Neural crest cell (in vitro differentiated cells): ENCODE measurements around the gene BACE2. TPM values are rescaled to one million over a fixed set of nuclear protein-coding genes. Genes with fewer than 3 reads are reported as not detected.

ENCODE experiments used
- DNase-seq: peaks from one replicate; pipeline ENCODE4 v3.0.0; 2021; ENCODE audit warnings: low read depth, mixed read lengths, low spot score
- H3K27ac Mint-ChIP-seq: one replicate; pipeline ENCODE4 v1.8.0; 2021; ENCODE audit warnings: mild to moderate bottlenecking, mixed read lengths; ENCODE audit not compliant: unreplicated experiment
- H3K27me3 Mint-ChIP-seq: 2 replicates; pipeline ENCODE4 v1.8.0; 2021; ENCODE audit warnings: low read depth, mild to moderate bottlenecking, mixed read lengths
- H3K36me3 Mint-ChIP-seq: 2 replicates; pipeline ENCODE4 v1.8.0; 2021; ENCODE audit warnings: low read depth, mild to moderate bottlenecking, mixed read lengths
- H3K4me1 Mint-ChIP-seq: 2 replicates; pipeline ENCODE4 v1.8.0; 2021; ENCODE audit warnings: mixed read lengths
- H3K4me3 Mint-ChIP-seq: one replicate; pipeline ENCODE4 v1.8.0; 2021; ENCODE audit warnings: mild to moderate bottlenecking, mixed read lengths
- H3K9me3 Mint-ChIP-seq: 2 replicates; pipeline ENCODE4 v1.8.0; 2021; ENCODE audit warnings: mixed read lengths
- total RNA-seq: library from RNA; stranded (reverse); gene quantifications from 2 replicates; pipeline ENCODE4 v1.2.1, GENCODE V29; 2021
- TF ChIP-seq, protein P1 (sequence below): fragments of 200-600 bp; sonication (generic); conservative IDR thresholded peaks from 2 replicates; pipeline ENCODE4 v1.5.0; 2021; ENCODE audit warnings: antibody characterized with exemption, mild to moderate bottlenecking

BACE2 gene
- total RNA-seq, 1 donor from 2014 or later: 16.9 TPM

- Mint-ChIP-seq H3K4me3 (no peak overlapping the region), H3K27me3 (peaks cover 24% of the 10 kb centered on the region), H3K36me3 (no peaks in the 10 kb centered on the region), H3K4me1 (peaks cover 4% of the 10 kb centered on the region), H3K27ac (no peak overlapping the region), H3K9me3 (no peaks in the 10 kb centered on the region)
- no peak for DNase-seq
- TF ChIP-seq, protein P1, sequence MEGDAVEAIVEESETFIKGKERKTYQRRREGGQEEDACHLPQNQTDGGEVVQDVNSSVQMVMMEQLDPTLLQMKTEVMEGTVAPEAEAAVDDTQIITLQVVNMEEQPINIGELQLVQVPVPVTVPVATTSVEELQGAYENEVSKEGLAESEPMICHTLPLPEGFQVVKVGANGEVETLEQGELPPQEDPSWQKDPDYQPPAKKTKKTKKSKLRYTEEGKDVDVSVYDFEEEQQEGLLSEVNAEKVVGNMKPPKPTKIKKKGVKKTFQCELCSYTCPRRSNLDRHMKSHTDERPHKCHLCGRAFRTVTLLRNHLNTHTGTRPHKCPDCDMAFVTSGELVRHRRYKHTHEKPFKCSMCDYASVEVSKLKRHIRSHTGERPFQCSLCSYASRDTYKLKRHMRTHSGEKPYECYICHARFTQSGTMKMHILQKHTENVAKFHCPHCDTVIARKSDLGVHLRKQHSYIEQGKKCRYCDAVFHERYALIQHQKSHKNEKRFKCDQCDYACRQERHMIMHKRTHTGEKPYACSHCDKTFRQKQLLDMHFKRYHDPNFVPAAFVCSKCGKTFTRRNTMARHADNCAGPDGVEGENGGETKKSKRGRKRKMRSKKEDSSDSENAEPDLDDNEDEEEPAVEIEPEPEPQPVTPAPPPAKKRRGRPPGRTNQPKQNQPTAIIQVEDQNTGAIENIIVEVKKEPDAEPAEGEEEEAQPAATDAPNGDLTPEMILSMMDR: no peak
Measured at GRCh38 chr21:41321211-41321907, 153.4 kb downstream of the BACE2 start.

GRCh38 chr21:41321908-41322495 lies 154.0 kb downstream of the BACE2 start:
- Mint-ChIP-seq H3K27ac (no peak overlapping the region), H3K9me3 (no peaks in the 10 kb centered on the region), H3K27me3 (peaks cover 20% of the 10 kb centered on the region), H3K4me1 (peaks cover 4% of the 10 kb centered on the region), H3K36me3 (no peaks in the 10 kb centered on the region), H3K4me3 (no peak overlapping the region)
- DNase-seq: no peak
- TF ChIP-seq, protein P1: no peak

DNA sequence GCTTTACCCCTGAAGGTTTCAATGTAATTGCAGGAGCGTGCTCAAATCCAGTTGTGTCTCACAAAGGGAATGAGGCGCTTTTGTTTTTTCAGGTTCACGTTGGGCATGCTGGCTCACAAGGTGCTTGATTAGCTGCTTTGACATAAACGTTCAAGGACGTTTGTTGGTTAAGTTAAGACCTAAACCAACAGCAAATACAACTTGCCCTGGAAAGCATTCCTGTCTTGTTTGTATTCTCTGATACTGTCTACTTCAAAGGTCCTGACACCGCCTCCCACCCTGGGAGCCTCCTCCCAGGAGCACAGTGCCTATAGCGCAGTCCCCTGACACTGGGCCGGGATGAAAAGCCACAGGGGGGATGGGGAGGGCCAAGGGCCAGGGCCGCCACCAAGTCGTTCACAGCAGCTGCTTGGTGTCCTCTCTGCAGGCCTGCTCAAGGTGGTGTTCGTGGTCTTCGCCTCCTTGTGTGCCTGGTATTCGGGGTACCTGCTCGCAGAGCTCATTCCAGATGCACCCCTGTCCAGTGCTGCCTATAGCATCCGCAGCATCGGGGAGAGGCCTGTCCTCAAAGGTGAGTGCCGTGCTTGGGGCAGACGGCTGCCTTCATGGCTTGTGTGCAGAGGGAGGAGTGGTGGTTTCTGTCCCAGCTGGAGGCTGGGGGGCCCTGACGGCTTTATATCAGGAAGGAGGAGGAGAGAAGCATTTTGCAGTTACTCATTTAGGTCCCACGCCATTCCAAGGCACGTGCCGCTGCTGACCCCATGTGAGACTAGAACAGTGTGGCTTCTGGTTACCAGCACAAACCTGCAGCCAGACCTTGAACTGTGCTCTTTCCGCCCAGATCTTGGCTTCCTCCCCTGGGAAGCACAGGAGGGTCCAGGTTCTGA lies 154.8 kb downstream of the BACE2 start:
- TF ChIP-seq, protein P1: no peak
- Mint-ChIP-seq H3K4me1 (no peaks in the 10 kb centered on the region), H3K36me3 (no peaks in the 10 kb centered on the region), H3K4me3 (no peak overlapping the region), H3K27me3 (peaks cover 13% of the 10 kb centered on the region), H3K9me3 (no peaks in the 10 kb centered on the region), H3K27ac (peak overlapping the region; percentile 20)
- DNase-seq: no peak

DNA sequence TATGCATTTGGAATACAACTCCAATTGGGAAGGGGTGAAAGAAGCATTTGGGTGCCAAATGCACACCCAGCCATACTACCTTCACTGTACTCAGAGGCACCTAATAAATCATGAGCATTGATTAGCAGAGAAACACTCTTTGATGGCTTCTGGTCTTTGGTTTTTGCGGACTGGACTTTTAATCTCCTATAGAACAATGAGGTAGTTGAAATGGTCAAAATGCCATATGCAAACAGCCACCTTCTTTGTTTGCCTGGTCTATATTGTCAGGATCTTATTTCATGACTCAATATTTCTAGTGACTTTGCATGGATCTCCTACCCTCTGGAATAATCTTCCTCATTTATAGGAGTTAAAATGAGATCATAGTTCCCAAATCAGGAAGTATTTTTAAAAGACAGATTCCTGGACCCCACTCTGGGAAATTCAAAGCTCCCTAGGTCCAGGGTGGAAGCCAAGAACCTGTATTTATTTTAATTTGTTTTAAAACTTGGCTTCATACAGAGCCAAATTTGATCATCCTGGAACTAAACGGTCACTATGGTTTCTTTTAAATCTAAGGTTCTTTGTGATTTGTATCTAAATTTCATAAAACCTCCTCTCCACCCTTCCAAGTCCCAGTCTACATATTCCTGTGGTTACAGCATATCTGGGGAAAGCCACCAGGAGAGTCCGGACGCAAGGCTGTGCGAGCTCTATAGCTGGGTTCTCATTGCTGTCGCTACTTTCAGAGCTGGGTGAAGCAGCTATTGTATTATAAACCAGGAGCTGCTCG lies 157.4 kb downstream of the BACE2 start:
- Mint-ChIP-seq H3K9me3 (no peaks in the 10 kb centered on the region), H3K36me3 (no peaks in the 10 kb centered on the region), H3K27ac (no peak overlapping the region), H3K4me3 (no peak overlapping the region), H3K4me1 (no peaks in the 10 kb centered on the region), H3K27me3 (no peaks in the 10 kb centered on the region)
- TF ChIP-seq, protein P1: no peak
- no peak for DNase-seq

GRCh38 chr21:41326414-41327080 lies 158.6 kb downstream of the BACE2 start:
- H3K36me3 Mint-ChIP-seq: no peaks in the 10 kb centered on the region
- DNase-seq: no peak
- H3K27ac Mint-ChIP-seq: no peak overlapping the region
- H3K4me1 Mint-ChIP-seq: no peaks in the 10 kb centered on the region
- TF ChIP-seq, protein P1: no peak
- no peaks in the 10 kb centered on the region for H3K9me3 Mint-ChIP-seq
- no peak overlapping the region for H3K4me3 Mint-ChIP-seq
- H3K27me3 Mint-ChIP-seq: no peaks in the 10 kb centered on the region
